Neural cell (in vitro differentiated cells): Measurements from ENCODE around the gene MDFIC. TPM values are rescaled to one million over a fixed set of nuclear protein-coding genes. Genes with fewer than 3 reads are reported as not detected.

Experiments used
- H2AFZ ChIP-seq: fragments of 200-600, 300-800 bp; sonication (generic), shearing (Covaris generic); 2 replicates; pipeline ENCODE4 v1.6.0; 2014; ENCODE audit warnings: low read depth, mild to moderate bottlenecking, antibody characterized with exemption, low read length, moderate library complexity
- H3F3A ChIP-seq: fragments of 200-600 bp; shearing (Covaris generic); 2 replicates; pipeline ENCODE4 v1.6.1; 2016; ENCODE audit warnings: mild to moderate bottlenecking, moderate library complexity, mixed read lengths, antibody characterized with exemption, low read length; ENCODE audit not compliant: insufficient read depth, poor library complexity, severe bottlenecking
- H3K27ac ChIP-seq: fragments of 200-600, 300-800 bp; sonication (generic), shearing (Covaris generic); 2 replicates; pipeline ENCODE4 v1.5.1; 2014; ENCODE audit warnings: mild to moderate bottlenecking, low read length, moderate library complexity
- H3K27me3 ChIP-seq: fragments of 300-800, 200-600 bp; sonication (generic), shearing (Covaris generic); 2 replicates; pipeline ENCODE4 v1.6.0; 2014; ENCODE audit warnings: mild to moderate bottlenecking, low read depth, low read length, moderate library complexity; ENCODE audit not compliant: insufficient read depth
- H3K36me3 ChIP-seq: fragments of 300-800, 200-600 bp; sonication (generic), shearing (Covaris generic); 2 replicates; pipeline ENCODE4 v1.5.1; 2014; ENCODE audit warnings: mild to moderate bottlenecking, antibody characterized with exemption, low read length, moderate library complexity; ENCODE audit not compliant: insufficient read depth
- H3K4me2 ChIP-seq: fragments of 300-800, 200-600 bp; sonication (generic), shearing (Covaris generic); 2 replicates; pipeline ENCODE4 v1.6.0; 2014; ENCODE audit warnings: mild to moderate bottlenecking, low read length
- H3K4me3 ChIP-seq: fragments of 300-800, 200-600 bp; sonication (generic), shearing (Covaris generic); 2 replicates; pipeline ENCODE4 v1.5.1; 2014; ENCODE audit warnings: mild to moderate bottlenecking, low read length, moderate library complexity
- H3K79me2 ChIP-seq: fragments of 200-600 bp; shearing (Covaris generic); replicated peaks from 2 replicates; pipeline ENCODE4 v1.6.0; 2014; ENCODE audit warnings: mild to moderate bottlenecking, low read length, moderate library complexity; ENCODE audit not compliant: insufficient read depth
- H3K9ac ChIP-seq: fragments of 300-800, 200-600 bp; sonication (generic), shearing (Covaris generic); 2 replicates; pipeline ENCODE4 v1.6.1; 2016; ENCODE audit warnings: mild to moderate bottlenecking, low read length, mixed read lengths
- H3K9me2 ChIP-seq: fragments of 200-600 bp; shearing (Covaris generic); 2 replicates; pipeline ENCODE4 v1.6.1; 2016; ENCODE audit warnings: mild to moderate bottlenecking, low read length, mixed read lengths; ENCODE audit not compliant: insufficient read depth
- H3K9me3 ChIP-seq: fragments of 200-600, 300-800 bp; sonication (generic), shearing (Covaris generic); 2 replicates; pipeline ENCODE4 v1.6.1; 2016; ENCODE audit warnings: mild to moderate bottlenecking, mixed run types, low read length, moderate library complexity, mixed read lengths
- H4K20me1 ChIP-seq: fragments of 200-600 bp; shearing (Covaris generic); 2 replicates; pipeline ENCODE4 v1.6.1; 2016; ENCODE audit warnings: mild to moderate bottlenecking, mixed run types; ENCODE audit not compliant: insufficient read depth
- CTCF ChIP-seq: fragments of 450-650 bp; IDR thresholded peaks from 2 replicates; pipeline ENCODE4 v1.5.1; 2014; ENCODE audit warnings: antibody characterized with exemption, mild to moderate bottlenecking, moderate library complexity; ENCODE audit not compliant: poor library complexity, severe bottlenecking
- EP300 ChIP-seq: fragments of 450-650 bp; conservative IDR thresholded peaks from 2 replicates; pipeline ENCODE4 v1.6.1; 2014; ENCODE audit warnings: antibody characterized with exemption, mild to moderate bottlenecking, moderate library complexity; ENCODE audit not compliant: poor library complexity, severe bottlenecking
- EZH2 ChIP-seq: fragments of 200-600, 300-800 bp; shearing (Covaris generic), sonication (generic); IDR thresholded peaks from 2 replicates; pipeline ENCODE4 v1.6.1; 2014; ENCODE audit warnings: antibody characterized with exemption, low read length, borderline replicate concordance, mild to moderate bottlenecking; ENCODE audit not compliant: insufficient read depth, poor library complexity, severe bottlenecking
- MXI1 ChIP-seq: fragments of 450-650 bp; conservative IDR thresholded peaks from 2 replicates; pipeline ENCODE4 v1.6.1; 2014; ENCODE audit warnings: antibody characterized with exemption, mild to moderate bottlenecking; ENCODE audit not compliant: poor library complexity, severe bottlenecking
- POLR2AphosphoS5 ChIP-seq: IDR thresholded peaks from 2 replicates; pipeline ENCODE4 v1.6.1; 2012
- RAD21 ChIP-seq: fragments of 450-650 bp; conservative IDR thresholded peaks from 2 replicates; pipeline ENCODE4 v1.6.1; 2014; ENCODE audit warnings: antibody characterized with exemption, mild to moderate bottlenecking, moderate library complexity
- REST ChIP-seq: IDR thresholded peaks from 2 replicates; pipeline ENCODE4 v1.6.1; 2012; ENCODE audit warnings: borderline replicate concordance
- SMC3 ChIP-seq: fragments of 450-650 bp; conservative IDR thresholded peaks from 2 replicates; pipeline ENCODE4 v1.6.1; 2014; ENCODE audit warnings: antibody characterized with exemption, mild to moderate bottlenecking, moderate library complexity; ENCODE audit not compliant: poor library complexity
- TAF1 ChIP-seq: IDR thresholded peaks from 2 replicates; pipeline ENCODE4 v1.6.1; 2012; ENCODE audit warnings: low read depth
- polyA plus RNA-seq: library from polyadenylated mRNA; depleted of rRNA; stranded (reverse); fragments of >200 nt; gene quantifications from 2 replicates; pipeline ENCODE4 v1.2.3, GENCODE V29; 2014

MDFIC gene
- polyA plus RNA-seq, 1 donor from 2014 or later, result 0.85 TPM

- no peaks in the 10 kb centered on the region for H3K36me3 ChIP-seq
- H3K9me3 ChIP-seq, result no peaks in the 10 kb centered on the region
- H3K4me2 ChIP-seq, result no peak overlapping the region
- H4K20me1 ChIP-seq, result no peaks in the 10 kb centered on the region
- no peak overlapping the region for H3K4me3 ChIP-seq
- no peaks in the 10 kb centered on the region for H3K79me2 ChIP-seq
- no peaks in the 10 kb centered on the region for H3K9me2 ChIP-seq
- H3F3A ChIP-seq, result no peaks in the 10 kb centered on the region
- no peak overlapping the region for H2AFZ ChIP-seq
- no peak overlapping the region for H3K9ac ChIP-seq
- H3K27me3 ChIP-seq, result no peaks in the 10 kb centered on the region
- TF ChIP-seq MXI1, result no peak
- no peak for TF ChIP-seq CTCF
- TF ChIP-seq EZH2, result no peak
- no peak for TF ChIP-seq SMC3
- TF ChIP-seq REST, result no peak
- no peak for TF ChIP-seq POLR2AphosphoS5
- TF ChIP-seq RAD21, result no peak
- no peak for TF ChIP-seq EP300
- TF ChIP-seq TAF1, result no peak
- H3K27ac ChIP-seq, result no peak overlapping the region
These were observed 122.3 kb downstream of the MDFIC start for GRCh38 chr7:115044224-115044623.

GRCh38 chr7:115047958-115048720 is 126.2 kb downstream of the MDFIC start:
- H3K9me2 ChIP-seq, result no peaks in the 10 kb centered on the region
- no peaks in the 10 kb centered on the region for H3F3A ChIP-seq
- no peak overlapping the region for H3K4me3 ChIP-seq
- no peak overlapping the region for H3K4me2 ChIP-seq
- no peaks in the 10 kb centered on the region for H3K79me2 ChIP-seq
- H2AFZ ChIP-seq, result no peak overlapping the region
- H3K9ac ChIP-seq, result no peak overlapping the region
- TF ChIP-seq EZH2 (no peak), EP300 (no peak), RAD21 (no peak), POLR2AphosphoS5 (no peak), REST (no peak), TAF1 (no peak), MXI1 (no peak), CTCF (no peak), SMC3 (no peak)
- no peaks in the 10 kb centered on the region for H3K9me3 ChIP-seq
- H3K27me3 ChIP-seq, result no peaks in the 10 kb centered on the region
- no peaks in the 10 kb centered on the region for H4K20me1 ChIP-seq
- no peak overlapping the region for H3K27ac ChIP-seq
- H3K36me3 ChIP-seq, result no peaks in the 10 kb centered on the region
